B cell (primary cell): ENCODE results near the gene SNED1. TPM values are rescaled to one million over a fixed set of nuclear protein-coding genes. Genes with fewer than 3 reads are reported as not detected.

Experiments
- ATAC-seq: fragments of 200-7000 bp; cut with Tn5 transposase; one replicate; pipeline ENCODE4 v1.10.0; 2021; ENCODE audit warnings: low read depth, mild to moderate bottlenecking, moderate number of reproducible peaks, moderate library complexity
- CTCF ChIA-PET: fragments of 350-600 bp; sonication (Branson Sonifier 250); formaldehyde crosslinking; loops from one replicate; lab custom pipeline; 2021; ENCODE audit warnings: antibody characterized with exemption, inconsistent platforms; lab: Charles Lee
- POLR2A ChIA-PET: fragments of 350-600 bp; sonication (Branson Sonifier 250); formaldehyde crosslinking; loops from one replicate; lab custom pipeline; 2021; ENCODE audit warnings: antibody characterized with exemption; lab: Charles Lee
- DNase-seq: peaks from one replicate; pipeline ENCODE4 v3.0.0; 2013
- H2AFZ ChIP-seq: 2 replicates; pipeline ENCODE4 v1.6.1; 2012; ENCODE audit warnings: mild to moderate bottlenecking, low read depth, low read length; ENCODE audit not compliant: insufficient read depth, poor library complexity, severe bottlenecking
- H3K27ac ChIP-seq, 2 donors: 1 replicate in 1 of 2; 2 replicates in 1 of 2; pipeline ENCODE4 v1.5.1; 2012 to 2013; ENCODE audit warnings: low read length in 2 of 2, mild to moderate bottlenecking in 2 of 2, moderate library complexity in 1 of 2
- H3K27me3 ChIP-seq, 4 experiments: fragments of 200-600 bp in 1 of 4; sonication (generic) in 1 of 4; replicated peaks in 1 of 4; 1 replicate in 2 of 4; 2 replicates in 2 of 4; pipeline versions ENCODE4 v1.6.1 to v1.7.0; 2013 to 2016; ENCODE audit warnings: low read length in 3 of 4, mild to moderate bottlenecking in 2 of 4, mixed read lengths in 1 of 4, moderate library complexity in 1 of 4; ENCODE audit not compliant: insufficient read depth in 4 of 4, control insufficient read depth in 3 of 4; ENCODE audit errors: control extremely low read depth in 1 of 4
- H3K36me3 ChIP-seq, 2 experiments: replicated peaks in 1 of 2; 1 replicate in 1 of 2; 2 replicates in 1 of 2; pipeline versions ENCODE4 v1.6.1 to v1.7.1; 2013; ENCODE audit warnings: low read length in 1 of 2; ENCODE audit not compliant: insufficient read depth in 2 of 2, control insufficient read depth in 1 of 2; ENCODE audit errors: control extremely low read depth in 1 of 2, extremely low read depth in 1 of 2
- H3K4me1 ChIP-seq, 2 donors: fragments of 200-600 bp in 1 of 2; sonication (generic) in 1 of 2; 1 replicate in 1 of 2; 2 replicates in 1 of 2; pipeline versions ENCODE4 v1.5.1 to v1.6.1; 2013 to 2017; ENCODE audit warnings: low read length in 2 of 2; ENCODE audit not compliant: control insufficient read depth in 2 of 2, insufficient read depth in 2 of 2
- H3K4me2 ChIP-seq: replicated peaks from 2 replicates; pipeline ENCODE3; 2012; ENCODE audit warnings: mild to moderate bottlenecking, low read depth, low read length; ENCODE audit not compliant: poor library complexity, severe bottlenecking
- H3K4me3 ChIP-seq, 5 experiments: fragments of 200-600 bp in 1 of 5; sonication (generic) in 1 of 5; 1 replicate in 3 of 5; 2 replicates in 2 of 5; pipeline versions ENCODE4 v1.5.1 to v1.7.0; 2011 to 2016; ENCODE audit warnings: low read length in 4 of 5, mild to moderate bottlenecking in 4 of 5, low read depth in 2 of 5, control low read depth in 1 of 5, moderate library complexity in 1 of 5; ENCODE audit not compliant: insufficient read depth in 1 of 5; ENCODE audit errors: control extremely low read depth in 1 of 5, extremely low read depth in 1 of 5
- H3K79me2 ChIP-seq: fragments of 200-600 bp; sonication (generic); one replicate; pipeline ENCODE4 v1.6.0; 2016; ENCODE audit warnings: low read length; ENCODE audit not compliant: control insufficient read depth, insufficient read depth
- H3K9ac ChIP-seq: fragments of 200-600 bp; sonication (generic); 2 replicates; pipeline ENCODE4 v1.6.1; 2017; ENCODE audit warnings: mild to moderate bottlenecking, low read length, moderate library complexity
- H3K9me3 ChIP-seq, 3 donors: one replicate each; pipeline versions ENCODE4 v1.6.1 to v1.7.1; 2013; ENCODE audit warnings: low read length in 2 of 3; ENCODE audit not compliant: control insufficient read depth in 2 of 3, insufficient read depth in 1 of 3; ENCODE audit errors: control extremely low read depth in 1 of 3
- H4K20me1 ChIP-seq: 2 replicates; pipeline ENCODE4 v1.6.0; 2012; ENCODE audit warnings: mild to moderate bottlenecking, low read length; ENCODE audit not compliant: insufficient read depth, control insufficient read depth, poor library complexity, severe bottlenecking
- H3K27ac Mint-ChIP-seq: one replicate; pipeline ENCODE4 v1.8.0; 2021; ENCODE audit warnings: mixed read lengths
- H3K27me3 Mint-ChIP-seq: one replicate; pipeline ENCODE4 v1.8.0; 2021; ENCODE audit warnings: mixed read lengths
- H3K4me1 Mint-ChIP-seq: one replicate; pipeline ENCODE4 v1.8.0; 2021; ENCODE audit warnings: mixed read lengths
- H3K4me3 Mint-ChIP-seq: one replicate; pipeline ENCODE4 v1.8.0; 2021; ENCODE audit warnings: mixed read lengths
- H3K9me3 Mint-ChIP-seq: one replicate; pipeline ENCODE4 v1.8.0; 2022; ENCODE audit warnings: mixed read lengths; ENCODE audit not compliant: insufficient read depth
- EZH2 ChIP-seq: IDR thresholded peaks from 2 replicates; pipeline ENCODE4 v1.6.1; 2012; ENCODE audit warnings: borderline replicate concordance, low read depth, mild to moderate bottlenecking, moderate library complexity, low read length; ENCODE audit not compliant: insufficient read depth, poor library complexity, severe bottlenecking
- WGBS: methylation state at CpG from one replicate; pipeline ENCODE4 v1.1.5; 2013; ENCODE audit warnings: missing lambda C conversion rate; ENCODE audit not compliant: insufficient coverage; 5-methylcytosine and 5-hydroxymethylcytosine counted together
- intact Hi-C: fragments of 100-400 bp; cut with micrococcal nuclease; formaldehyde crosslinking; loops from one replicate; pipeline ENCODE4 v1.10.0; 2022
- polyA plus RNA-seq: library from polyadenylated mRNA; depleted of rRNA; stranded (reverse); fragments of >200 nt; gene quantifications from 2 replicates; pipeline ENCODE4 v1.2.3, GENCODE V29; 2012
- total RNA-seq, 2 donors: library from RNA; stranded (reverse); fragments of 120-200 nt in 1 of 2; gene quantifications; 1 replicate in 1 of 2; 2 replicates in 1 of 2; pipeline versions ENCODE4 v1.2.3 to v1.2.4, GENCODE V29; 2013 to 2022
- TF ChIP-seq, protein P1 (sequence below): fragments of 200-600 bp; IDR thresholded peaks from one replicate; pipeline ENCODE4 v1.8.0; 2022; ENCODE audit warnings: antibody characterized with exemption, mild to moderate bottlenecking

The SNED1 gene
- total and polyA plus RNA-seq, 2 donors (not counting 1 experiment from before 2014, with no cell fraction given): 25.5 to 336 TPM

DNA sequence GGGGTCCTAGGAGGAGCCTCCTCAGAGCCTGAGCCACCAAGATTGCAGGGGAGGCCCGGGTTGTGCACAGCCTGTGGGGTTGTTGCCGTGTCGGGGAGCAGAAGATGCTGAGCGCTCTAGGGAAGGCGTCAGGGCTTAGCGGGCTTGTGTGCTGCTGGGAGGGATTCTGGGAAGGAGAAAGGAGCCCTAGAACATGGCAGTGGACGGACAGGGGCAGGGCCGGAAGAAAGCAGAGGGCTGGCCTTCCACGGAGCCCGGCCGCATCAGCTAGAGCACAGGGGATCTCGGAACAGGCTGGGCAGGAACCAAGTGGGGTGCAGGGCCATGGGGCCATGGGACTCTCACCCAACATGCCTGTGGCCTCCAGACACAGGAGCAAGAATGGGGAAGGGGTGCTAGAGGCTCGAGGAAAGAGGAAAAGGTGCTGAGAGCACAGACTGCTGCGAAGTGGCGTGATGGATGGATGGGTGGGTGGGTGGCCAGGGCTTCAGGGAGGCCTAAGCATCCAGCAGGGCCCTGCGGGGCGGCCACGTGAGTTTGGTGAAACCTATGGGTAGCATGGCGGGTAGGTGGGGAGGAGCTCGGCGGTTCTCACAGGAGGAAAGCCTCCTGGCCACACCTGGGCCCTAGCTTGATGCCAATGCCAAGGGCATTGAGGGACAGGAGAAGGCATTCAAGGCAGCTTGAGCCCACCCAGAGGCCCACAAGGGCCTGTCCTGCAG, 67.9 kb downstream of the SNED1 start:
- WGBS: 95% methylated on average over 20 of the region's 21 CpGs
- peaks cover 4% of the 10 kb centered on the region for H3K4me1 Mint-ChIP-seq
- H3K79me2 ChIP-seq: no peaks in the 10 kb centered on the region
- ATAC-seq: no peak
- H4K20me1 ChIP-seq: no peaks in the 10 kb centered on the region
- no peak for DNase-seq
- no peak for TF ChIP-seq EZH2
- TF ChIP-seq, protein P1, sequence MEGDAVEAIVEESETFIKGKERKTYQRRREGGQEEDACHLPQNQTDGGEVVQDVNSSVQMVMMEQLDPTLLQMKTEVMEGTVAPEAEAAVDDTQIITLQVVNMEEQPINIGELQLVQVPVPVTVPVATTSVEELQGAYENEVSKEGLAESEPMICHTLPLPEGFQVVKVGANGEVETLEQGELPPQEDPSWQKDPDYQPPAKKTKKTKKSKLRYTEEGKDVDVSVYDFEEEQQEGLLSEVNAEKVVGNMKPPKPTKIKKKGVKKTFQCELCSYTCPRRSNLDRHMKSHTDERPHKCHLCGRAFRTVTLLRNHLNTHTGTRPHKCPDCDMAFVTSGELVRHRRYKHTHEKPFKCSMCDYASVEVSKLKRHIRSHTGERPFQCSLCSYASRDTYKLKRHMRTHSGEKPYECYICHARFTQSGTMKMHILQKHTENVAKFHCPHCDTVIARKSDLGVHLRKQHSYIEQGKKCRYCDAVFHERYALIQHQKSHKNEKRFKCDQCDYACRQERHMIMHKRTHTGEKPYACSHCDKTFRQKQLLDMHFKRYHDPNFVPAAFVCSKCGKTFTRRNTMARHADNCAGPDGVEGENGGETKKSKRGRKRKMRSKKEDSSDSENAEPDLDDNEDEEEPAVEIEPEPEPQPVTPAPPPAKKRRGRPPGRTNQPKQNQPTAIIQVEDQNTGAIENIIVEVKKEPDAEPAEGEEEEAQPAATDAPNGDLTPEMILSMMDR: no peak
- H3K4me3 Mint-ChIP-seq: no peak overlapping the region
- ChIA-PET POLR2A (interaction anchor here (0.9 kb wide), 1 partner anchor 15 kb away, joined by 3 read pairs; no protein-coding TSS in a partner anchor), CTCF (no interaction called here)
- no peaks in the 10 kb centered on the region for H3K9me3 Mint-ChIP-seq
- no peak overlapping the region for H2AFZ ChIP-seq
- H3K9me3 ChIP-seq: no peaks in the 10 kb centered on the region
- H3K27me3 ChIP-seq: peaks cover 0 to 6% (median 0%) of the 10 kb centered on the region in 4 experiments
- H3K9ac ChIP-seq: no peak overlapping the region
- H3K4me1 ChIP-seq: peaks cover 3 to 9% of the 10 kb centered on the region in 2 donors
- intact Hi-C loops: no loop called here
- no peak overlapping the region for H3K4me2 ChIP-seq
- H3K4me3 ChIP-seq: no peak overlapping the region
- no peak overlapping the region for H3K27ac Mint-ChIP-seq
- H3K27me3 Mint-ChIP-seq: no peaks in the 10 kb centered on the region
- no peak overlapping the region for H3K27ac ChIP-seq
- no peaks in the 10 kb centered on the region for H3K36me3 ChIP-seq

DNA sequence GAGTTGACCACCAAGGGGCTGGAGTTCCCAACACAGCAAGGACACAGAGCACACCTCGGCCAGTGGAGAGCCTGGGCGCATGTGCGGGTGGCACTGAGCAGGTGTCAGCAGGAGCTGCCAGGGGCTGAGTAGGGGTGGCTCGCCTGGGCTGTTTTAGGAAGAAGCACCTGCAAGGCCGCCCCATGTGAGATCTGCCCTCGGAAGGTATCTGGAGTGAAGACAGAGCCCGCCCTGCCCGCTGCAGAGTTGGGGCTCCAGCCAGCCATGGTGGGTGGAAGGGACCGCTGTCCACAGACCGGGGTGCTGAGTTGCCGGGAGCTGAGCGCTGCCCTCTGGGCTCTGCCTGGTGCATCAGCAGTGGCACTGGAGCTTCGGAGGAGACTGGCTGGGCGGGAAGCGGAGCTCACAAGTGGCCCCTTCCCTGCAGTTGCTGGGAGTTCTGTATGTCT, 68.5 kb downstream of the SNED1 start:
- ChIA-PET CTCF (interaction anchor here (1.0 kb wide), 1 partner anchor 85 kb away, joined by 3 read pairs; no protein-coding TSS in a partner anchor), POLR2A (interaction anchor here (0.9 kb wide), 1 partner anchor 16 kb away, joined by 3 read pairs; no protein-coding TSS in a partner anchor)
- H3K27me3 Mint-ChIP-seq: no peaks in the 10 kb centered on the region
- Histone ChIP-seq H3K27me3 (peaks cover 0 to 6% (median 0%) of the 10 kb centered on the region in 4 experiments), H3K9me3 (no peaks in the 10 kb centered on the region), H3K4me3 (no peak overlapping the region), H2AFZ (no peak overlapping the region), H3K79me2 (no peaks in the 10 kb centered on the region), H3K9ac (no peak overlapping the region), H3K4me2 (no peak overlapping the region), H3K27ac (no peak overlapping the region), H3K4me1 (peaks cover 3 to 9% of the 10 kb centered on the region in 2 donors), H4K20me1 (no peaks in the 10 kb centered on the region), H3K36me3 (no peaks in the 10 kb centered on the region)
- intact Hi-C loops: no loop called here
- 95% methylated on average over 15 of the region's 15 CpGs for WGBS
- H3K9me3 Mint-ChIP-seq: no peaks in the 10 kb centered on the region
- H3K4me3 Mint-ChIP-seq: no peak overlapping the region
- peaks cover 4% of the 10 kb centered on the region for H3K4me1 Mint-ChIP-seq
- ATAC-seq (no peak), DNase-seq (no peak)
- no peak for TF ChIP-seq EZH2
- TF ChIP-seq, protein P1: no peak
- no peak overlapping the region for H3K27ac Mint-ChIP-seq
